Colonic mucosa (tissue), 4 donors: Measurements from ENCODE around the gene DHX8. TPM values are rescaled to one million over a fixed set of nuclear protein-coding genes. Genes with fewer than 3 reads are reported as not detected.

ENCODE experiments used
- DNase-seq: peaks from one replicate; pipeline ENCODE4 v3.0.0-alpha.2; 2020
- H3K27ac ChIP-seq: fragments of 200-600 bp; one replicate; pipeline ENCODE4 v1.8.0; 2021
- H3K27me3 ChIP-seq: fragments of 200-600 bp; one replicate; pipeline ENCODE4 v1.8.0; 2021
- H3K36me3 ChIP-seq: fragments of 200-600 bp; one replicate; pipeline ENCODE4 v1.8.0; 2021
- H3K4me1 ChIP-seq: fragments of 200-600 bp; one replicate; pipeline ENCODE4 v1.8.0; 2021; ENCODE audit warnings: mild to moderate bottlenecking
- H3K4me3 ChIP-seq: fragments of 200-600 bp; one replicate; pipeline ENCODE4 v1.8.0; 2021
- H3K9ac ChIP-seq, 2 donors: one replicate each; pipeline ENCODE4 v1.7.0; 2013; ENCODE audit warnings: control low read depth in 2 of 2, low read depth in 2 of 2, low read length in 2 of 2
- H3K9me3 ChIP-seq: fragments of 200-600 bp; one replicate; pipeline ENCODE4 v1.8.0; 2021
- intact Hi-C: fragments of 100-400 bp; cut with DNase I; formaldehyde crosslinking; loops from one replicate; pipeline ENCODE4 v1.14.1; 2022
- total RNA-seq, 2 donors: library from RNA; stranded (reverse); fragmentation: NEBNext Ultra II Directional in 1 of 2; extraction: Animal tissue kit (Norgen Biotek cat#: 25700) in 1 of 2; gene quantifications; one replicate each; pipeline ENCODE4 v1.2.1, GENCODE V29; 2021
- TF ChIP-seq, protein P1 (sequence below): fragments of 200-600 bp; IDR thresholded peaks from one replicate; pipeline ENCODE4 v1.8.0; 2022; ENCODE audit warnings: antibody characterized with exemption, mild to moderate bottlenecking
- donor health status: healthy.
- donor health status: DM: no; HTN: no; CAD: no.
- donor health status: DM: no; HTN: no; CAD: no.

The DHX8 gene
- total RNA-seq, 2 donors from 2014 or later = 44.5 to 47.6 TPM

DNA sequence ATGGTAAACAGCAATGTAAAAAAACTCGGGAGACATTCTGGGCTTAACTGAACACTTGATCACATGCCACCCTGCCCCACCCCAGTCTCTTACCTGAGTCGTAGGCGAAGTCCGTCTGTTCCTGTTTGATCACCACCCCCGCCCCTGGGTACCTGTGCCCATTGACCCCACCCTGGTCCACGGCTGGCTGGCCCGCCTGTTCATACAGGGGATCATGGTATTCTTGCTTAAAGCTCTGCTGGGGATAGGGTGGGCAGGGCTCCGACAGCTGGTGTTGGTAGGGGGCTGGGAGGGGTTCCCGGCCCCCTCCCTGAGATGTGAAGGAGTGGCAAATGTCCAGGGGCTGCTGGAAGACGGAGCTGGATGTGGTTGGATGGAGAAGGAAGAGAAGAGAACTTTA lies 48.8 kb downstream of the DHX8 start:
- H3K27ac ChIP-seq = no peak overlapping the region
- peak; percentile 81 for DNase-seq
- no peak overlapping the region for H3K4me3 ChIP-seq
- H3K9ac ChIP-seq = no peak overlapping the region
- H3K4me1 ChIP-seq = no peaks in the 10 kb centered on the region
- H3K9me3 ChIP-seq = no peaks in the 10 kb centered on the region
- H3K36me3 ChIP-seq = no peaks in the 10 kb centered on the region
- intact Hi-C loops = no loop called here
- no peaks in the 10 kb centered on the region for H3K27me3 ChIP-seq
- TF ChIP-seq, protein P1, sequence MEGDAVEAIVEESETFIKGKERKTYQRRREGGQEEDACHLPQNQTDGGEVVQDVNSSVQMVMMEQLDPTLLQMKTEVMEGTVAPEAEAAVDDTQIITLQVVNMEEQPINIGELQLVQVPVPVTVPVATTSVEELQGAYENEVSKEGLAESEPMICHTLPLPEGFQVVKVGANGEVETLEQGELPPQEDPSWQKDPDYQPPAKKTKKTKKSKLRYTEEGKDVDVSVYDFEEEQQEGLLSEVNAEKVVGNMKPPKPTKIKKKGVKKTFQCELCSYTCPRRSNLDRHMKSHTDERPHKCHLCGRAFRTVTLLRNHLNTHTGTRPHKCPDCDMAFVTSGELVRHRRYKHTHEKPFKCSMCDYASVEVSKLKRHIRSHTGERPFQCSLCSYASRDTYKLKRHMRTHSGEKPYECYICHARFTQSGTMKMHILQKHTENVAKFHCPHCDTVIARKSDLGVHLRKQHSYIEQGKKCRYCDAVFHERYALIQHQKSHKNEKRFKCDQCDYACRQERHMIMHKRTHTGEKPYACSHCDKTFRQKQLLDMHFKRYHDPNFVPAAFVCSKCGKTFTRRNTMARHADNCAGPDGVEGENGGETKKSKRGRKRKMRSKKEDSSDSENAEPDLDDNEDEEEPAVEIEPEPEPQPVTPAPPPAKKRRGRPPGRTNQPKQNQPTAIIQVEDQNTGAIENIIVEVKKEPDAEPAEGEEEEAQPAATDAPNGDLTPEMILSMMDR = no peak

DNA sequence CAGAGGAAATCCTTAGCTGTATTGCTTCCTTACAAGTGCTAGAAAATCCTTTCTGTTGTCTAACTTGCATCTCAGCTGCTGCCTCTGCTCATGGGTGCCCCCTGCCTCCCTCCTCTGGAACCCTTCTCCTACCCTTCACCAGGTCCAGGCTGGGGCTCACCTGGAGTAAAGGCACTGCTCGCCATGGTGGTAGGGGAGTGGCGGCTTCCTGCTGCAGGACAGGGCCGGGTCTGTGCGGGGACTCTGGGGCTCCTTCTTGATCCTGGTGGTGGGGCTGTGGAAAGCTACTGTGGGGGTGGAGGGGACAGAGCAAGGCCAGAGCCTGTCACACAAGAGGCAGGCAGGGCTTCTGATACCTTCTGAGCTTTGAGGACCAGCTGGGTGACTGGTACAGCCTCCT lies 49.9 kb downstream of the DHX8 start:
- Histone ChIP-seq H3K4me1 (no peaks in the 10 kb centered on the region), H3K36me3 (no peaks in the 10 kb centered on the region), H3K9me3 (no peaks in the 10 kb centered on the region), H3K27ac (no peak overlapping the region), H3K4me3 (no peak overlapping the region), H3K9ac (no peak overlapping the region), H3K27me3 (no peaks in the 10 kb centered on the region)
- TF ChIP-seq, protein P1 = no peak
- DNase-seq = no peak
- intact Hi-C loops = no loop called here

DNA sequence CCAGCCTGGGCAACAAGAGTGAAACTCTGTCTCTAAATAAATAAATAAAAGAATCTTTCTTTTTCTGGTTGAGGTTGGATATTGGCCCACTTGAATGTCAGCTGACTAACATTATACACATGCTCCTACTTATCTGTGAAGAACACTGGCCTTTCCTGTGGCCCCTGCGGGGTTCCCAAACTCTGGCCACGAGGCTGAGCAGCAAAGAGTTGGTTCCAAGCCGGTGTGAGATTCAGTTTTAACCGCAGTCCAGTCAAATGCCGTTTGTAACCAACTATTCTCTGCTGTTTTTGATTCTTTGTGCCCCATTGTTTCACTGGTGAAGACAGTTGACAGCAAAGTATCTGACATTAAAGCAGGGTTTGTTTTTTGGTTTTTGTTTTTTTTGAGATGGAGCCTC lies 51.1 kb downstream of the DHX8 start:
- TF ChIP-seq, protein P1 = no peak
- Histone ChIP-seq H3K27me3 (no peaks in the 10 kb centered on the region), H3K36me3 (no peaks in the 10 kb centered on the region), H3K9me3 (no peaks in the 10 kb centered on the region), H3K4me1 (no peaks in the 10 kb centered on the region), H3K4me3 (no peak overlapping the region), H3K9ac (no peak overlapping the region), H3K27ac (no peak overlapping the region)
- intact Hi-C loops = no loop called here
- no peak for DNase-seq

DNA sequence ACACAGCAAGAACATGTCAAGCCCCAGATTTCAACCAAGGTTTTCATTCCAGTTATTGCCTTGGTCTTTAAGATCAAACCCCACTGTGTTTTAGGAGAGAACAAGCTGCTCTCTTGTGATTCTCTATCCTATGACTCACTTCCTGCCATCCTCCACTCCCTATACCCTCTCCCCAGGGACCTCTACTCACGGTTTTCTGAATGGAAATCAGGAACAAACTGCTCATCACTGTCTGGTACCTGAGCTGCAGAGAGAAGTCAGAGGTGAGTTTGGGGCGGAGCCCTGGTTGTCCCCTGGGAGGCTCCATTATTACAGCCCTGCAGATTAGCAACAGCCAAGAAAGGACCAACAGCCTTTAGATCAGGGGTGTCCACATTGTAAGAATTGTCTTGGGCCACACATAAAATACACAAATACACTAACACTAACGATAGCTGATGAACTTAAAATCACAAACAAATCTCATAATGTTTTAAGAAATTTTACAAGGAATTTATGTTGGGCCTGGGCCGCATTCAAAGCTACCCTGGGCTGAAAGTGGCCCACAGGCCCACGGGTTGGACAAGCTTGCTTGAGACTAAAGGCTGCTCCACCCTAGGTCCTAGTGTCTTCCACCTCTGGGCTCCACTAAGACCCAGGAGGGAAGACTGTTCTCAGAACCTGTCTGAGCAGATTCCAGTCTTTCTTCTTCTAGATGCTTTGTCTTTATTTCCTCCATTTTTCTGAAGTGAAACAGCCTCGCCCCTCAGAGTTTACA lies 52.6 kb downstream of the DHX8 start:
- H3K36me3 ChIP-seq = no peaks in the 10 kb centered on the region
- DNase-seq = no peak
- no peak overlapping the region for H3K27ac ChIP-seq
- H3K9me3 ChIP-seq = no peaks in the 10 kb centered on the region
- no peak overlapping the region for H3K9ac ChIP-seq
- H3K4me3 ChIP-seq = no peak overlapping the region
- intact Hi-C loops = no loop called here
- H3K27me3 ChIP-seq = no peaks in the 10 kb centered on the region
- TF ChIP-seq, protein P1 = no peak
- H3K4me1 ChIP-seq = no peaks in the 10 kb centered on the region

DNA sequence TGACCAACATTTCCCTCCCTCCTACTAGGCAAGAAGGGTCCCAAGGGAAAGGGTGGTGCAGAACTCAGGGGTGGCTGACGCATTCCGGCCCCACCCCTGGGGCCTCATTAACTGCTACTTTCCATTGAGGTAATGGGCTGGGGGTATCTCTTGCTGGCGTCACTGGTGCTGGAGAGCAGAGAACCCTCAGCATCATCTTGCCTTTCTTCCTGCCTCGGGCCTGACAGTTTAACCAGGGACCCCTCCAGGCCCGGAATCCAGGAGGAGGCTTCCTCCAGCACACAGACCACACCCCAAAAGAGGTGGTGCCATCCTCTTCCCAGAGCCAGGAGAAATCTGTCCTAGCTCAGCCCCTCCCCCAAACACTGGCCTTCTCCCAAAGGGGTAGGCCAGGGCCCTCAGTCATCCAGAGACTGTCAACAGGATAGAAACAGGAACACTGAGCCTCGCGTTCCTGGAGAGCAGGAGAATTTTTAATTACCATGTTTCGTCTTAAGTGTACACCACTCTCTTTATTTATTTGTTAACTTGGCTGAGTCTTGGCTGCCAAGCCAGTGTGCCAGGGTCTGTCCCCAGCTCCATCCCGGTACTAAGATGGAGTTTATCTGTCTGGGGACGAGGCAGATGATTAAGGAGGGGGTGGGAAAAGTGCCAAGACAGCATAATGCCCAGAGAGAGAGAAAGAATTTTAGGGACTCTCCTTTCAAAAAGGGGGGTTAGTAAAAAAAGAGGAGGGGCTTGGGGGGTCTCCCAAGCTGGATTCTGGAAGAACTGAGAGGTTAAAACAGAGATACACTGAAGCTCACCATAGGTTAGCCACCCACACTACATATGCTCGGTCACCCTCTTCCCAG lies 57.3 kb downstream of the DHX8 start:
- Histone ChIP-seq H3K36me3 (no peaks in the 10 kb centered on the region), H3K27ac (no peak overlapping the region), H3K27me3 (no peaks in the 10 kb centered on the region), H3K9me3 (no peaks in the 10 kb centered on the region), H3K9ac (no peak overlapping the region), H3K4me3 (no peak overlapping the region), H3K4me1 (no peaks in the 10 kb centered on the region)
- DNase-seq = no peak
- TF ChIP-seq, protein P1 = no peak
- intact Hi-C loops = no loop called here
